Measurements from ENCODE around the gene PASK. TPM values are rescaled to one million over a fixed set of nuclear protein-coding genes. Genes with fewer than 3 reads are reported as not detected.

PASK gene
- polyA plus RNA-seq, 3 donors: 0.56 to 4.3 (median 0.70) TPM

DNA sequence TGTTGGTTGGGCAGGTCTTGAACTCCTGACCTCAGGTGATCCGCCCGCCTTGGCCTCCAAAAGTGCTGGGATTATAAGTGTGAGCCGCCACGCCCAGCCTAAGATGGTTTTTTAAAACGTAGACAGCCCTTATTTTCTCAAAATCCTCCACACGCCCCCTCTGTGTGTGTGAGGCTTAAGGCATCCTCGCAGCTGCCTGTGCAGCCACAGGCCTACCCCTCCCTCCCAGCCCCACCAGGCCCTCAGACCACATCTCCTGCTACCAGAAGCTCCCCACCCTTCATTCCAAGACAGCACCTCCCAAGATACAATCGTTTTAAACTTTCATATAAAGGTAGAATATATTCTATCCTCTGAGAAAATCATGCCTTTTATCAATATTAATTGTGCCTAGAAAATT, 44.0 kb upstream of the PASK start:
- Histone ChIP-seq H3K79me2 (ENCODE audit: insufficient read depth, low read length) (no peaks in the 10 kb centered on the region), H3K9ac (ENCODE audit: insufficient read depth, low read length, poor library complexity, severe bottlenecking) (no peak overlapping the region), H3K27me3 (ENCODE audit: control insufficient read depth in 2 of 2, insufficient read depth in 2 of 2, low read length in 2 of 2) (no peaks in the 10 kb centered on the region), H3K36me3 (replicated peaks in 1 of 2; ENCODE audit: control insufficient read depth in 1 of 2, insufficient read depth in 2 of 2, low read length in 2 of 2) (no peaks in the 10 kb centered on the region), H3K9me3 (replicated peaks in 1 of 2; ENCODE audit: control insufficient read depth in 1 of 2, insufficient read depth in 1 of 2, low read length in 2 of 2) (no peaks in the 10 kb centered on the region), H4K20me1 (ENCODE audit: insufficient read depth, low read length) (no peaks in the 10 kb centered on the region), H3K4me1 (ENCODE audit: control insufficient read depth in 1 of 2, insufficient read depth in 2 of 2, low read length in 2 of 2) (no peaks in the 10 kb centered on the region), H3K4me3 (replicated peaks in 1 of 3; ENCODE audit: low read depth in 2 of 3, low read length in 3 of 3) (no peak overlapping the region), H3K27ac (ENCODE audit: low read depth in 1 of 2, low read length in 2 of 2) (no peak overlapping the region), H2AFZ (ENCODE audit: insufficient read depth, low read depth, low read length, poor library complexity, severe bottlenecking) (no peak overlapping the region), H3K4me2 (replicated peaks; ENCODE audit: extremely low read depth, low read length, poor library complexity, severe bottlenecking) (no peak overlapping the region)
- no peak for DNase-seq
- no peaks in the 10 kb centered on the region for H3K36me3 Mint-ChIP-seq
- H3K27ac Mint-ChIP-seq: no peak overlapping the region
- H3K9me3 Mint-ChIP-seq: no peaks in the 10 kb centered on the region
- peaks cover 0 to 4% (median 1%) of the 10 kb centered on the region in 3 donors for H3K27me3 Mint-ChIP-seq (ENCODE audit: low read depth in 3 of 3)
- intact Hi-C loops (cut with micrococcal nuclease): no loop called here
- H3K4me3 Mint-ChIP-seq: no peak overlapping the region
- WGBS (ENCODE audit: insufficient coverage): 100% methylated on average over 1 of the region's 8 CpGs
- TF ChIP-seq, protein P1, sequence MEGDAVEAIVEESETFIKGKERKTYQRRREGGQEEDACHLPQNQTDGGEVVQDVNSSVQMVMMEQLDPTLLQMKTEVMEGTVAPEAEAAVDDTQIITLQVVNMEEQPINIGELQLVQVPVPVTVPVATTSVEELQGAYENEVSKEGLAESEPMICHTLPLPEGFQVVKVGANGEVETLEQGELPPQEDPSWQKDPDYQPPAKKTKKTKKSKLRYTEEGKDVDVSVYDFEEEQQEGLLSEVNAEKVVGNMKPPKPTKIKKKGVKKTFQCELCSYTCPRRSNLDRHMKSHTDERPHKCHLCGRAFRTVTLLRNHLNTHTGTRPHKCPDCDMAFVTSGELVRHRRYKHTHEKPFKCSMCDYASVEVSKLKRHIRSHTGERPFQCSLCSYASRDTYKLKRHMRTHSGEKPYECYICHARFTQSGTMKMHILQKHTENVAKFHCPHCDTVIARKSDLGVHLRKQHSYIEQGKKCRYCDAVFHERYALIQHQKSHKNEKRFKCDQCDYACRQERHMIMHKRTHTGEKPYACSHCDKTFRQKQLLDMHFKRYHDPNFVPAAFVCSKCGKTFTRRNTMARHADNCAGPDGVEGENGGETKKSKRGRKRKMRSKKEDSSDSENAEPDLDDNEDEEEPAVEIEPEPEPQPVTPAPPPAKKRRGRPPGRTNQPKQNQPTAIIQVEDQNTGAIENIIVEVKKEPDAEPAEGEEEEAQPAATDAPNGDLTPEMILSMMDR (IDR thresholded peaks at IDR 0.05): no peak
- no peaks in the 10 kb centered on the region for H3K4me1 Mint-ChIP-seq

DNA sequence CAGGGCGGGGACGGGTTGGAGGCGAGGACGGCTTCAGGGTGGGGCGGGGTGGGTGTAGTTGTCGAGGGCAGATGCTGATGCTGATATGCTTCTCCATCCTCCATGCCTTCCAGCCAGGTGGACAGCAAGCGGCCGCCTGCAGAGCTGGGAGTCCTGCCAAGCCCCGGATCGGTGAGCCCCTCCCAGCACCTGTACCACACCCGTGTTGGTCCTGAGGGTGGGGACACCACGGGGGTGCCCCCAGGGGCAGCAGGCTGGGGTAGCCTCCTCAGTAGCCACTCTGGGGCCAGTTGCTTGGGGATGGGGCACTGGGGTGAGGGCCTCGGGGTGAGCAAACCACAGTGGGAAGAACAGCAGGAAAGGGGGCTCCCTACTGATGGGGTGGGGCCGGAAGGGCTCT, 41.8 kb upstream of the PASK start:
- no peaks in the 10 kb centered on the region for H3K4me1 Mint-ChIP-seq
- H3K79me2 ChIP-seq (ENCODE audit: insufficient read depth, low read length): no peaks in the 10 kb centered on the region
- no peaks in the 10 kb centered on the region for H3K4me1 ChIP-seq (ENCODE audit: control insufficient read depth in 1 of 2, insufficient read depth in 2 of 2, low read length in 2 of 2)
- intact Hi-C loops (cut with micrococcal nuclease): no loop called here
- H3K36me3 Mint-ChIP-seq: no peaks in the 10 kb centered on the region
- peaks cover 0 to 5% (median 1%) of the 10 kb centered on the region in 3 donors for H3K27me3 Mint-ChIP-seq (ENCODE audit: low read depth in 3 of 3)
- no peak overlapping the region for H3K4me3 ChIP-seq (replicated peaks in 1 of 3; ENCODE audit: low read depth in 2 of 3, low read length in 3 of 3)
- WGBS (ENCODE audit: insufficient coverage): 91% methylated on average over 5 of the region's 14 CpGs
- no peak overlapping the region for H2AFZ ChIP-seq (ENCODE audit: insufficient read depth, low read depth, low read length, poor library complexity, severe bottlenecking)
- DNase-seq: no peak
- H4K20me1 ChIP-seq (ENCODE audit: insufficient read depth, low read length): no peaks in the 10 kb centered on the region
- TF ChIP-seq, protein P1 (IDR thresholded peaks at IDR 0.05): no peak
- H3K4me3 Mint-ChIP-seq: no peak overlapping the region
- H3K27ac Mint-ChIP-seq: no peak overlapping the region
- no peaks in the 10 kb centered on the region for H3K27me3 ChIP-seq (ENCODE audit: control insufficient read depth in 2 of 2, insufficient read depth in 2 of 2, low read length in 2 of 2)
- H3K4me2 ChIP-seq (replicated peaks; ENCODE audit: extremely low read depth, low read length, poor library complexity, severe bottlenecking): no peak overlapping the region
- no peaks in the 10 kb centered on the region for H3K9me3 ChIP-seq (replicated peaks in 1 of 2; ENCODE audit: control insufficient read depth in 1 of 2, insufficient read depth in 1 of 2, low read length in 2 of 2)
- H3K27ac ChIP-seq (ENCODE audit: low read depth in 1 of 2, low read length in 2 of 2): no peak overlapping the region
- H3K9ac ChIP-seq (ENCODE audit: insufficient read depth, low read length, poor library complexity, severe bottlenecking): no peak overlapping the region
- H3K36me3 ChIP-seq (replicated peaks in 1 of 2; ENCODE audit: control insufficient read depth in 1 of 2, insufficient read depth in 2 of 2, low read length in 2 of 2): no peaks in the 10 kb centered on the region
- no peaks in the 10 kb centered on the region for H3K9me3 Mint-ChIP-seq
